H9 (cell line): ENCODE measurements around the gene MRPL54. TPM values are rescaled to one million over a fixed set of nuclear protein-coding genes. Genes with fewer than 3 reads are reported as not detected.

Experiments
- DNase-seq: peaks from one replicate; pipeline ENCODE4 v3.0.0-alpha.2; 2017
- H2AFZ ChIP-seq: one replicate; pipeline ENCODE4 v1.6.1; 2013; ENCODE audit warnings: mild to moderate bottlenecking, low read length, control low read depth, moderate library complexity
- H2AK5ac ChIP-seq: 2 replicates; pipeline ENCODE4 v1.6.1; 2013; ENCODE audit warnings: low read length, control low read depth, mixed read lengths; ENCODE audit not compliant: insufficient read length
- H2BK120ac ChIP-seq: one replicate; pipeline ENCODE4 v1.6.1; 2013; ENCODE audit warnings: low read depth, mild to moderate bottlenecking, low read length, control low read depth, inconsistent platforms; ENCODE audit not compliant: poor library complexity, severe bottlenecking
- H2BK12ac ChIP-seq: 2 replicates; pipeline ENCODE4 v1.6.1; 2013; ENCODE audit warnings: low read length, control low read depth, mixed read lengths, low read depth; ENCODE audit not compliant: insufficient read length
- H2BK15ac ChIP-seq: 2 replicates; pipeline ENCODE4 v1.6.1; 2013; ENCODE audit warnings: low read depth, low read length, control low read depth
- H2BK20ac ChIP-seq: one replicate; pipeline ENCODE4 v1.6.1; 2013; ENCODE audit warnings: low read depth, mild to moderate bottlenecking, low read length, control low read depth, inconsistent platforms; ENCODE audit not compliant: poor library complexity, severe bottlenecking
- H2BK5ac ChIP-seq: 2 replicates; pipeline ENCODE4 v1.6.1; 2013; ENCODE audit warnings: low read length, control low read depth, mixed read lengths; ENCODE audit not compliant: insufficient read length
- H3K14ac ChIP-seq: 2 replicates; pipeline ENCODE4 v1.6.1; 2013; ENCODE audit warnings: low read length, control low read depth; ENCODE audit not compliant: insufficient read depth
- H3K18ac ChIP-seq: 2 replicates; pipeline ENCODE4 v1.6.1; 2013; ENCODE audit warnings: low read depth, mild to moderate bottlenecking, mixed read lengths, low read length, control low read depth; ENCODE audit not compliant: insufficient read length
- H3K23ac ChIP-seq: 2 replicates; pipeline ENCODE4 v1.6.1; 2013; ENCODE audit warnings: low read length, control low read depth, mixed read lengths, low read depth; ENCODE audit not compliant: insufficient read length
- H3K23me2 ChIP-seq: 2 replicates; pipeline ENCODE4 v1.6.1; 2013; ENCODE audit warnings: low read depth, mild to moderate bottlenecking, mixed read lengths, low read length, control low read depth; ENCODE audit not compliant: insufficient read length, poor library complexity, severe bottlenecking
- H3K27ac ChIP-seq: 2 replicates; pipeline ENCODE4 v1.5.1; 2013; ENCODE audit warnings: low read length, control low read depth, mixed read lengths, low read depth; ENCODE audit not compliant: insufficient read length
- H3K27me3 ChIP-seq: 2 replicates; pipeline ENCODE4 v1.6.1; 2013; ENCODE audit warnings: low read length, control low read depth, inconsistent platforms; ENCODE audit not compliant: insufficient read depth
- H3K4ac ChIP-seq: 2 replicates; pipeline ENCODE4 v1.6.1; 2013; ENCODE audit warnings: low read depth, mild to moderate bottlenecking, control low read depth, inconsistent platforms, low read length, moderate library complexity
- H3K4me1 ChIP-seq: 2 replicates; pipeline ENCODE4 v1.6.1; 2013; ENCODE audit warnings: low read length, control low read depth, inconsistent platforms; ENCODE audit not compliant: insufficient read depth
- H3K4me2 ChIP-seq: 2 replicates; pipeline ENCODE4 v1.6.1; 2013; ENCODE audit warnings: low read length, control low read depth, mixed read lengths; ENCODE audit not compliant: insufficient read length, insufficient read depth
- H3K56ac ChIP-seq: 2 replicates; pipeline ENCODE4 v1.6.1; 2013; ENCODE audit warnings: low read depth, mild to moderate bottlenecking, mixed read lengths, low read length, control low read depth; ENCODE audit not compliant: insufficient read length
- H3K79me1 ChIP-seq: 2 replicates; pipeline ENCODE4 v1.6.1; 2013; ENCODE audit warnings: low read depth, mild to moderate bottlenecking, moderate library complexity, low read length, control low read depth, inconsistent platforms; ENCODE audit not compliant: insufficient read depth, poor library complexity, severe bottlenecking
- H3K79me2 ChIP-seq: 2 replicates; pipeline ENCODE4 v1.6.1; 2013; ENCODE audit warnings: low read length, control low read depth, inconsistent platforms; ENCODE audit not compliant: insufficient read depth
- H3K9ac ChIP-seq: 2 replicates; pipeline ENCODE4 v1.6.1; 2013; ENCODE audit warnings: low read length, control low read depth, mixed read lengths; ENCODE audit not compliant: insufficient read length; ENCODE audit errors: extremely low read depth
- H3K9me3 ChIP-seq: one replicate; pipeline ENCODE4 v1.6.1; 2013; ENCODE audit warnings: low read depth, low read length, inconsistent platforms; ENCODE audit not compliant: control insufficient read depth
- H3T11ph ChIP-seq: one replicate; pipeline ENCODE4 v1.6.1; 2013; ENCODE audit warnings: mild to moderate bottlenecking, low read length, control low read depth, inconsistent platforms
- H4K20me1 ChIP-seq: one replicate; pipeline ENCODE4 v1.6.1; 2013; ENCODE audit not compliant: control insufficient read depth, insufficient read length, insufficient read depth
- H4K5ac ChIP-seq: 2 replicates; pipeline ENCODE4 v1.6.1; 2013; ENCODE audit warnings: low read depth, mild to moderate bottlenecking, mixed read lengths, low read length, control low read depth; ENCODE audit not compliant: insufficient read length
- H4K8ac ChIP-seq: replicated peaks from 2 replicates; pipeline ENCODE4 v1.6.1; 2013; ENCODE audit warnings: low read length, control low read depth, mixed read lengths, low read depth; ENCODE audit not compliant: insufficient read length
- H4K91ac ChIP-seq: 2 replicates; pipeline ENCODE4 v1.6.1; 2013; ENCODE audit warnings: low read depth, mild to moderate bottlenecking, moderate library complexity, mixed read lengths, low read length, control low read depth; ENCODE audit not compliant: insufficient read length
- H3K27ac Mint-ChIP-seq, 3 experiments: 2 replicates in 2 of 3; 3 replicates in 1 of 3; pipeline ENCODE4 v1.8.0; 2020 to 2021; ENCODE audit warnings: mixed read lengths in 3 of 3, mild to moderate bottlenecking in 1 of 3, moderate library complexity in 1 of 3
- H3K27me3 Mint-ChIP-seq: 2 replicates; pipeline ENCODE4 v1.8.0; 2021; ENCODE audit warnings: low read depth, mild to moderate bottlenecking, moderate library complexity, mixed read lengths
- H3K36me3 Mint-ChIP-seq, 3 experiments: 2 replicates in 2 of 3; 3 replicates in 1 of 3; pipeline ENCODE4 v1.8.0; 2020 to 2021; ENCODE audit warnings: low read depth in 3 of 3, mixed read lengths in 3 of 3; ENCODE audit not compliant: insufficient read depth in 1 of 3
- H3K4me1 Mint-ChIP-seq, 2 experiments: 2 replicates each; pipeline ENCODE4 v1.8.0; 2020; ENCODE audit warnings: mixed read lengths in 2 of 2
- H3K4me3 Mint-ChIP-seq, 2 experiments: 2 replicates in 1 of 2; 3 replicates in 1 of 2; pipeline ENCODE4 v1.8.0; 2020 to 2021; ENCODE audit warnings: mild to moderate bottlenecking in 2 of 2, mixed read lengths in 2 of 2, moderate library complexity in 1 of 2
- H3K9me3 Mint-ChIP-seq, 2 experiments: 2 replicates in 1 of 2; 3 replicates in 1 of 2; pipeline ENCODE4 v1.8.0; 2020; ENCODE audit warnings: mild to moderate bottlenecking in 2 of 2, mixed read lengths in 2 of 2, moderate library complexity in 1 of 2
- CTCF ChIP-seq: fragments of 200-600 bp; sonication (generic); conservative IDR thresholded peaks from 3 replicates; pipeline ENCODE4 v1.8.0; 2021; ENCODE audit warnings: antibody characterized with exemption, mild to moderate bottlenecking
- whole genome bisulfite sequencing: extraction: QIAGEN DNeasy Blood & Tissue Kit; methylation state at CpG from one replicate; pipeline ENCODE4 v1.1.7; 2013; ENCODE audit warnings: missing lambda C conversion rate, low lambda C conversion rate, mixed read lengths; ENCODE audit not compliant: insufficient read length; ENCODE audit errors: extremely low coverage; 5-methylcytosine and 5-hydroxymethylcytosine counted together
- total RNA-seq: library from RNA; stranded (reverse); gene quantifications from 2 replicates; pipeline ENCODE4 v1.2.1, GENCODE V29; 2021

Gene MRPL54
- total RNA-seq, 1 experiment from 2014 or later = 60.0 TPM

- no peak overlapping the region for H2BK20ac ChIP-seq
- H4K20me1 ChIP-seq = no peaks in the 10 kb centered on the region
Observed at GRCh38 chr19:3782330-3782729, 19.8 kb downstream of the MRPL54 start.

More at GRCh38 chr19:3782330-3782729, 19.8 kb downstream of the MRPL54 start:
- peaks cover 21 to 24% (median 21%) of the 10 kb centered on the region in 3 experiments for H3K36me3 Mint-ChIP-seq
- Histone ChIP-seq H2BK120ac (no peak overlapping the region), H3K56ac (no peak overlapping the region), H3K79me1 (no peaks in the 10 kb centered on the region), H3K18ac (no peak overlapping the region), H3T11ph (no peak overlapping the region), H2BK15ac (no peak overlapping the region), H2AFZ (no peak overlapping the region), H2AK5ac (no peak overlapping the region), H4K5ac (no peak overlapping the region), H3K79me2 (no peaks in the 10 kb centered on the region), H3K27ac (no peak overlapping the region), H3K9ac (no peak overlapping the region), H3K9me3 (peaks cover 19% of the 10 kb centered on the region), H3K4me2 (no peak overlapping the region), H2BK5ac (no peak overlapping the region), H3K14ac (no peak overlapping the region), H3K23me2 (no peaks in the 10 kb centered on the region), H3K27me3 (peaks cover 2% of the 10 kb centered on the region; the same call in 1 of the 2 replicates), H3K4ac (no peak overlapping the region), H3K4me1 (no peaks in the 10 kb centered on the region), H4K91ac (no peak overlapping the region), H4K8ac (no peak overlapping the region), H3K23ac (no peak overlapping the region), H2BK12ac (no peak overlapping the region)
- no CpG with 5 or more reads among the region's 1 CpG for WGBS
- peaks cover 47% of the 10 kb centered on the region for H3K27me3 Mint-ChIP-seq
- DNase-seq = no peak
- TF ChIP-seq CTCF = no peak
- no peak overlapping the region for H3K27ac Mint-ChIP-seq
- H3K4me1 Mint-ChIP-seq = peaks cover 2 to 5% of the 10 kb centered on the region in 2 experiments; a peak in 2 of 4 replicates
- peaks cover 21 to 23% of the 10 kb centered on the region in 2 experiments for H3K9me3 Mint-ChIP-seq
- peak overlapping the region in 1 of 2 experiments; percentile 28; a peak in 2 of 5 replicates for H3K4me3 Mint-ChIP-seq
